Right renal cortex interstitium (tissue), 3 donors: ENCODE results near the gene SLC23A2. TPM values are rescaled to one million over a fixed set of nuclear protein-coding genes. Genes with fewer than 3 reads are reported as not detected.
"Not testable (repeated sequence)": the region's sequence is repeated elsewhere in the genome, so short reads cannot be mapped to it uniquely, and the experiment has no call there.

ENCODE experiments used
- DNase-seq, 3 donors: peaks; one replicate each; pipeline ENCODE4 v3.0.0-alpha.2; 2013; ENCODE audit warnings: low read depth in 3 of 3, low spot score in 2 of 3
- polyA plus RNA-seq, 3 donors: library from polyadenylated mRNA; unstranded; fragments of 120-200 nt; gene quantifications; one replicate each; pipeline ENCODE4 v1.2.1, GENCODE V29; 2013; ENCODE audit not compliant: insufficient read length in 3 of 3

The SLC23A2 gene
- polyA plus RNA-seq: 10 to 100 TPM; 20.5 to 21.0 (median 20.8) TPM

DNA sequence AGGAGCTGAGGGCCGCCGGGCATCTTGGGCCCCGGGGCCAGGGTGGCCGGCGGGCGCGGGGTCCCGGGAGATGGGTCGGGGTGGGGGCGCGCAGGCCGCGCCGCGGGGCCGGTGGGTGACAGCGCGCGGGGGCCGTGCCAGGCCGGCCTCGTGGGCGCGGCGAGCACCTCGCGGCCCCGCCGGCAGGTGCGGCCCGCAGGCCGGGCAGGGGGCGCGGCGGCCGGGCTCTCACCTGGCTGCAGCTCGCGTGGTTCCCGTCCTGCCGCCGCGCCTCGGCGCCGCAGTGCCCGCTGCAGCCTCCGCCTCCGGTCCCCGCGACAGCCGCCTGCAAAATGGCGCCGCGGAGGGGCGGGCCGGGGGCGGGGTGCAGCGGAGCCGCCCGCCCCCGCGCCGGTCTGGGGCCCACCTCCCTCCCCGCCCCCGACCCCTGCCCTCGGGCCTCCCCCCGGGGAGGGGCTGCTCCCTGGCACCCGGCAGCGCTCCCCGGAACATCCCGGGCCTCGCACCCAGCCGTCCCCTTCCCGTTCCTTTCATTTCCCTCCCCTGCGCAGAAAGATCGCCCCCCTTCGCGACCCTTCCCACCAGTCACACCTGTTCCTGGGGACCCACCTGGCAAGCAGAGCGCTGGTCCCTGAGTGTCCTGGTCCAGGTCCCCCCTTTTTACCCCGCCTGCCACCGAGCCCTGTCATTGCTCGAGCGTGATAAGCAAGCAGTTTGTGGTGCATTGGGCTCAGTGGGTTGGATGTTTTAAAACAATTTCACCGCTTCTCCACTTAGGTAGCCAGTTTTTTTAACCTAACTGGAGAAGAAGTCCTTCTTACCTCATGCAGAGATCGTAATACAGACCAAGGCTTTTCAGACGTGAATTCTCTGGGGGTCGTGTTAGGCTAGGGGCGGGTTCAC is at the start of gene SLC23A2:
Gene SLC23A2 (minus strand): TSS at position 337 of the 903 bp plus-strand sequence. CDS start 68,948 bp downstream, outside the sequence.
- no peak for DNase-seq

DNA sequence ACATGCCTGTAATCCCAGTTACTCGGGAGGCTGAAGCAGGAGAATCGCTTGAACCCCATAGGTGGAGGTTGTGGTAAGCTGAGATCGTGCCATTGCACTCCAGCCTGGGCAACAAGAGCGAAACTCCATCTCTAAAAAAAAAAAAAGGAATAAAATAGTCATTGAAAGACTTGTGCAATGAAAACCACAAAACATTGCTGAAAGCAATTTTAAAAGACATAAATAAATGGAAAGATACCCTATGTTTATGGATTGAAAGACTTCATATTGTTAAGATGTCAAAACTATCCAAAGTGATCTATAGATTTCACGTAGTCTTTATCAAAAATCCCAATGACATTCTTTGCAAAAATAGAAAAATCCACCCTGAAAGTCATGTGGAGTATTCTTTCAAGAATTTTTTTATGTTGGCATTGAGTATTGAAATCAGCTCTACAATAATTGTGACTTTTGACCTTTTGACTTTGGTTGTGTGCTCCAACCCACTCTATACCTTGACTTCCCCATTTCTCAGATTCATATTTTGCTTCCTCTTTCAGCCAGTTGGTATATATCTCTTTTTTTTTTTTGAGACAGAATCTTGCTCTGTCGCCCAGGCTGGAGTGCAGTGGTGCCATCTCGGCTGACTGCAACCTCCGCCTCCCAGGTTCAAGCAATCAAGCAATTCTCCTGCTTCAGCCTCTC is 45.5 kb upstream of the SLC23A2 start:
- DNase-seq: no peak

DNA sequence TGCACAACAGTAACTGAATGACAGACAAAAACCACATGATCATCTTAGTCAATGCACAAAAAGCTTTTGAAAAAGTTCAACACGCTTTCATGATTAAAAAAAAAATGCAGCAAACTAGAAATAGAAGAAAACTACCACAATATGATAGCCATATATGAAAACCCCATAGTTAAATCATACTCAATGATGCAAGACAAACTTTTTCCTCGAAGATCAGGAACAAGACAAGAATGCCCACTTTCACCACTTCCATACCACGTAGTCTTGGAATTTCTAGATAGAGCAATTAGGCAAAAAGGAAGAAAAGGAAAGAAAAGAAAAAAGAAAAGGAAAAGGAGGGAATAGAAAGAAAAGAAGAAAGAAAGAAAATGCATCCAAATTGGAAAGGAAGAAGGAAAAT is 44.6 kb upstream of the SLC23A2 start:
- no peak for DNase-seq

DNA sequence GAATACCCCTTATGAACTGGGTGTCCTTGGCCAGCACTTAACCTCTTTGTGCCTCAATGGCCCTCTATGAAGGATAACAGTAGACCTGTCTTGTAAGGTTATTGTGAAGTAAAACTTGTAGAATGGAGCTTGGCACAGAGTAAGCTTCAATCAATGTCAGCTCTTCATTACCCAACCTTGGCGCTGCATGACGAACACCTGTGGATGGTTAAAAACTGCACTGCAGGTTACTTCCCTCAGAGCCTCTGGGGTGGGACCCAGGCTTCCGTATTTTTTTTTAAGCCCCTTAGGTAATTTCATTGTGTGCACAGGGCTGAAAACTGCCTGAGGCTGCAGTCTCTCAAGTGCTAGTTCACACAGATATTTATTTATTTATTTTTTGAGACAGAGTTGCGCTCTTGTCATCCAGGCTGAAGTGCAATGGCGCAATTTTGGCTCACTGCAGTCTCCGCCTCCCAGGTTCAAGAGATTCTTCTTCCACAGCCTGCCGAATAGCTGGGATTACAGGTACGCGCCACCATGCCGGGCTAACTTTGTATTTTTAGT is 42.8 kb upstream of the SLC23A2 start:
- no peak for DNase-seq

DNA sequence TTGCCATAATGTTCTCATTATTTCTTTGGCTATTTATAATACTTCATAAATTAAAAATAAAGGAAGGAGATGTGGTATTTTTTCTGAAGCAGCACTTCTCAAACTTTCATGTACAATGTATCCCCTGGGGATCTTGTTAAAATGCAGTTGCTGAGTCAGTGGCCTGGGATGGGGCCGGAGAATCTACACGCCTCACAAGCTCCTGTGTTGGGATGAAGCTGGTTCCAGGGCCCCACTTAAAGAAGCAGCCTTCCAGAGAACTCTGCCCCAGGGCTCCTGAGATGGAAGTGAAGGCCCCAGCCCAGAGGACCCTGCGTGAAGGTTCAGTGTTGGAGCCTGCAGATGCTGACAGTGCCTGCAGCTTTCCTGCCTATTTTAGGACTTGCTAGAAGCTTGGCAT is 40.1 kb upstream of the SLC23A2 start:
- no peak for DNase-seq

DNA sequence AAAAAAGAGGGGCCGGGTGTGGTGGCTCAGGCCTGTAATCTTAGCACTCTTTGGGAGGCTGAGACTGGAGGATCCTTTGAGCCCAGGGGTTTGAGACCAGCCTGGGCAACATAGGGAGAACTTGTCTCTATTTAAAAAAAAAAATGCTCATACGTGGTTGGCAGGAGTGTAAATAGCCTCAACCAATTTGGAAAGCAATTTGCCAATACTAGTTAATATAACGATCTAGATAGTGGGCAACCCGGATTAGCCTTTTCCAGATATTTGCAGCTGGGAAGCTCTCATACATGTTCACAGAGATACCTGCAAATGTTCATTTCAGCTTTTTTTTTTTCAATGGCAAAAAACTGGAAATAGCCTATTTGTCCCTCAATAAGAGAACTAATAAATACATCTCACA is 39.0 kb upstream of the SLC23A2 start:
- no peak for DNase-seq

DNA sequence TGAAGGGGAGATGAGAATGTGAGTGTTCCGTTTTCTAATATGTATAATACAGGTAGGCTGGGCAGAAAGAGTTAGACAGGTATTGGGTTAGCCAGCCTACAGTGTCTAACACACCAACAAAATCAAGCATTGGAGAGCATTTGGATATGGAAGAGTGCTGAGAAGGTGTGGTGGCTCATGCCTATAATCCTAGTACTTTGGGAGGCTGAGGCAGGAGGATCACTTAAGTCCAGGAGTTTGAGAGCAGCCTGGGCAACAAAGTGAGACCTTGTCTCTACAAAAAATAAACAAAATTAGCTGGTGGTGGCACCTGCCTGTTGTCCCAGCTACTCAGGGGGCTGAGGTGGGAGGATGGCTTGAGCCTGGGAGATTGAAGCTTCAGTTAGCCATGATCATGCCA is 38.6 kb upstream of the SLC23A2 start:
- no peak for DNase-seq

DNA sequence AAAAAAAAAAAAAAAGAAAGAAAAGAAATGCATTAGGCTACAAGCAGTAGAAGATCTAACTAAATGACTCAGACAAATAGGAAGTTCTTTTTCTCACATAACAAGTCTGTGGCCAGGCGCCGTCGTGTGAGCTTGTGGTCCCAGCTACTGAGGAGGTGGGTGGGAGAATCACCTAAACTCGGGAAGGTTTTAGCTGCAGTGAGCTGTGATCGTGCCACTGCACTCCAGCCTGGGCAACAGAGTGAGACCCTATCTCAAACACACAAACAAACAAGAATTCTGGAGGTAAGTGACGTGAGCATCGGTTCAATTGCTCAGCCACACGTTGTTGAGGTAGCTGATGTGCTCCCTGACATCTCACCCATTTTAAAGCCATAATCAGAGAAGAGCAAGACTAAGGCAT is 37.9 kb upstream of the SLC23A2 start:
- no peak for DNase-seq

DNA sequence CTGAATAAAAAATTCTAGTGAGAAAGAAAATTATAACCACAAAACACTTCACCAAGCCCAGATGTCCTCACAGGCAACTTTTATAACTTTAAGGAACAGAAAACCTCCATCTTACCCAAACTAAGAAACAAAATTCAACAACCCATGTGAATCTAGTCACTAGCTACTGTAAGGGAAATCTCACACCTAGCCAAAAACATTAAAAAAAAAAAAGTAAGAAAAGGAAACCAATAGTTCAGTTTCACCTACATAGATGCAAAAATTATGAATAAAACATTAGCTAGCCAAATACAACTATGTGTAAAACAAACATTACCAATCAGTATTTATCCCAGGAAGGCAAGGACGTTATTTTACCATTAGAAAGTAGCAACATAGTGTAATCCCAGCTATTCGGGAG is 35.5 kb upstream of the SLC23A2 start:
- DNase-seq: no peak

DNA sequence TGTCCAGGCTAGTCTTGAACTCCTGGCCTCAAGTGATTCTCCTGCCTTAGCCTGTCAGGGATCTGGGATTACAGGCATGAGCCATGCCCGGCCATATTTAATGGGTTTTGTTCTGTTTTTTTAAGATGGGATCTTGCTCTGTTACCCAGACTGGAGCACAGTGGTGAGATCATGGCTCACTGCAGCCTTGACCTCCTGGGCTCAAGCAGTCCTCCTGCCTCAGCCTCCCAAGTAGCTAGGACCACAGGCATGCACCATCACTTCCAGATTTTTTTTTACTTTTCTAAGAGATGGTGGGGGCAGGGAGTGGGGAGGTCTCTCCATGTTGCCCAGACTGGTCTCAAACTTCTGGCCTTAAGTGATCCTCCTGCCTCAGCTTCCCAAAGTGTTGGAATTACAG is 34.2 kb upstream of the SLC23A2 start:
- DNase-seq: not testable (repeated sequence)

DNA sequence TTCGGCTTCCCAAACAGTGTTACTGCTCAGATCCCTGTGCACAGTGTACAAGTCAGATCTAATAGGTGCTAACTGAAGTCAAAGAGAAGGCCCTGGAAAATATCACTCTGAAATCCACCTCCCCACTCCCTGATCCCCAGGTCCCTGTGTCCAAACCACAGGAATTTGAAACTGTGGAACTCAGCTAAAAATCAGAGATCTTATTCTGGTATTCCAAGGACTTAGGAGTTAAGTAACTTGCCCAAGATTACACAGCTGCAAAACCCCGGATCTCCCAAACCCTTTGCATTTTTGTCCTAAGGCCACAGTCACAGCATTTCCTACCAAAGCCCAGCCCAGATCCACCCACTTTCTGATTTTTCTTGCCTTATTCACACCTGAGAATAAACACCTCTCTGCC is 32.3 kb upstream of the SLC23A2 start:
- DNase-seq: no peak

DNA sequence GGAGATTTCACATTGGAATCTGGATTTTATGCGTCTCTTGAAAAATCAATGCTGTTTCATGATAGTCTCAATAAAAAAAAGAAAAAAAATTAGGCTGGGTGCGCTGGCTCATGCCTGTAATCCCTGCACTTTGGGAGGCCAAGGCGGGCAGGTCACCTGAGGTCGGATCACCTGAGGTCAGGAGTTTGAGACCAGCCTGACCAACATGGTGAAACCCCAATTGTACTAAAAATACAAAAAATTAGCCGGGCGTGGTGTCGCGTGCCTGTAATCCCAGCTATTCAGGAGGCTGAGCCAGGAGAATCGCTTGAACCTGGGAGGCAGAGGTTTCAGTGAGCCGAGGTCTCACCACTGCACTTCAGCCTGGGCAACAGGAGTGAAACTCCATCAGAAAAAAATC is 30.4 kb upstream of the SLC23A2 start:
- not testable (repeated sequence) for DNase-seq

DNA sequence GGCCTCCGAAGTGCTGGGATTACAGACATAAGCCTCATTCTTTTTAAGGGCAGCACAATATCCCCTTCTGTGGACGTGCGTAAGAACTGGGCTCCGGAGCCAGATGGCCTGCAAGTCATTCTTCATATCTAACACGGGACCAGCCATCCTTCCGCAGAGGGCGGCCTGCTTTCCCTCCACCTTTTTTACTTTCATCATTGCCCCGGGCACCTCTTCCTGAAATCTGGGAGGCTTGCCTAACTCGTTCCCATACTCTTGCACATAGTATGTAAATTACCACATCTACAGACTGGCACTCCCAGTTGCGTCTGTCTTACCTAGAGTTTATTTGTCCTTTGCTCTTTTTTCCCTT is 29.9 kb upstream of the SLC23A2 start:
- no peak for DNase-seq

DNA sequence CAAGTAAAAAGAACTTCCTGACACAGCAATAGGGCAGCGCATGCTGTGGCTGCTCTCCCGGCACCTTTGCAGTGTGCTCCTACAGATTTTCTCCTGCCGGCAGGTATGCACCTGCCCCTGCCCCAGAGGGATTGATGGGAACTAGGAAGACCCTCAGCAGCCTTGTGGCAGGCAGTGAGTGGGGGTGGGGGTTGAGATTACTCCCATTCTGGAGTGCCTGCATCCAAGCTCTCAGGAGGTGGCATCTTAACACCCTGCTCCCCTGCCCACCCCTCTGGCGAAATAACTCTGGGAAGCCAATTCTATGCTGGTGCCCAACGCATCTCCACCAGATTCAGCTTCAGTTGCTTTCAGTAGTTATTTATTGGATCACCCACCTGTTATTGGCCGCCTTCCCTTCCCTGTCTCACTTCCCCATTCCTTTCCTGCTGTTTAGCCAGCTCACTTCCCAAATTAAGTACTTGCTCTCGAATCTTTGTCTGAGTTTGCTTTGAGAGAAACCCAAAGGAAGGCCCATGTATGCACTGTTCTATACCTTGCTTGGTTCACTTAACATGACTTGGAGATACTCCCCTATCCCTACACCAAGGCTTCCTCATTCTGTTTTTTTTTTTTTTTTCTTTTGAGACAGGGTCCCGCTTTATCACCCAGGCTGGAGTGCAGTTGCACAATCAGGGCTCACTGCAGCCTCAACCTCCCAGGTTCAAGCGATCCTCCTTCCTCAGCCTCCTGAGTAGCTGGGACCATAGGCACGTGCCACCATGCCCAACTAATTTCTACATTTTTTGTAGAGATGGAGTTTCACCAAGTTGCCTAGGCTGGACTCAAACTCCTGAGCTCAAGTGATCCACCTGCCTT is 29.3 kb upstream of the SLC23A2 start:
- DNase-seq: no peak

DNA sequence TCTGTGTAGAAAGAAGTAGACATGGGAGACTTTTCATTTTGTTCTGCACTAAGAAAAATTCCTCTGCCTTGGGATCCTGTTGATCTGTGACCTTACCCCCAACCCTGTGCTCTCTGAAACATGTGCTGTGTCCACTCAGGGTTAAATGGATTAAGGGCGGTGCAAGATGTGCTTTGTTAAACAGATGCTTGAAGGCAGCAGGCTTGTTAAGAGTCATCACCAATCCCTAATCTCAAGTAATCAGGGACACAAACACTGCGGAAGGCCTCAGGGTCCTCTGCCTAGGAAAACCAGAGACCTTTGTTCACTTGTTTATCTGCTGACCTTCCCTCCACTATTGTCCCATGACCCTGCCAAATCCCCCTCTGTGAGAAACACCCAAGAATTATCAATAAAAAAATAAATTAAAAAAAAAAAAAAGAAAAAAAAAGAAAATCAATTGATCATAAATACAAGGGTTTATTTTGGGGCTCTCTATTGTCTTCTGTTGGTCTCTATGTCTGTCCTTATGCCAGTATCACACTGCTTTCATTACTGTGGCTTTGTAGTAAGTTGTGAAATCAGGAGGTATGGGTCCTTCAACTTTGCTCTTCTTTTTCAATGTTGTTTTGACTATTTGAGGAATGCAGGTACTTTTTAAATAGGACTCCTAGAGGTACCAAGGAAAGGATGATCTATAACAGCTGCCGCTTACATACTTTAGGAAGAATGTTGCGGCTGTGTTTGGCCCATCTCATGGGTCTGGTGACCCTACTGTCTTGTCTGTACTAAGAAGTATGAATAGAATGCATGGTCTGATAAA is 27.1 kb upstream of the SLC23A2 start:
- DNase-seq: not testable (repeated sequence)

DNA sequence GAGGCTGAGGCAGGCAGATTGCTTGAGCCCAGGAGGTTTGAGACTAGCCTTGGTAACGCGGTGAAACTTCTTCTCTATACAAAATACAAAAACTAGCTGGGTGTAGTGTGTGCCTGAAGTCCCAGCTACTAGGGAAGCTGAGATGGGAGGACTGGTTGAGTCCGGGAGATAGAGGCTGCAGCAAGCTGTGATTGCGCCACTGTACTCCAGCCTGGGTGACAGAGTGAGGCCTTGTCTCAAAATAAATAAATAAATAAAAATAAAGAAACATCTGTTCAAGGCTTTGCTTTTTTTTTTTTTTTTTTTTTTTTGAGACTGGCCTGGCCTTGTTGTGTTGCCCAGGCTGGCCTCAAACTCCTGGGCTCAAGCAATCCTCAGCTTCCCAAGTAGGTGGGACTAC is 23.7 kb upstream of the SLC23A2 start:
- DNase-seq: no peak

DNA sequence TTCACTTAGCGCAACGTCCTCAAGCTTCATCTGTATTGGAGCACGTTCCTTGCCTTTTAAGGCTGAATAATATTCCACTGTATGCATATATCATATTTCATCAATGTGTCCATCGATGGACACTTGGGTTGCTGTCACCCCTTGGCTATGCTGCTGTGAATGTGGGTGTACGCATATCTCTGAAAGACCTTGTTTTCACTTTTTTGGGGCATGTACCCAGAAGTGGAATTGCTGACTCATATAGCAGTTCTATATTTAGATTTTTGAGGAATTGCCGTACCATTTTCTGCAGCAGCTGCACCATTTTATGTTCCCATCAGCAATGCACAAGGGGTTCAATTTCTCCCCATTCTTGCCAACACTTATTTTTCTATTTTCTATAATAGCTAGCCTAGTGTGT is 22.8 kb upstream of the SLC23A2 start:
- no peak for DNase-seq

DNA sequence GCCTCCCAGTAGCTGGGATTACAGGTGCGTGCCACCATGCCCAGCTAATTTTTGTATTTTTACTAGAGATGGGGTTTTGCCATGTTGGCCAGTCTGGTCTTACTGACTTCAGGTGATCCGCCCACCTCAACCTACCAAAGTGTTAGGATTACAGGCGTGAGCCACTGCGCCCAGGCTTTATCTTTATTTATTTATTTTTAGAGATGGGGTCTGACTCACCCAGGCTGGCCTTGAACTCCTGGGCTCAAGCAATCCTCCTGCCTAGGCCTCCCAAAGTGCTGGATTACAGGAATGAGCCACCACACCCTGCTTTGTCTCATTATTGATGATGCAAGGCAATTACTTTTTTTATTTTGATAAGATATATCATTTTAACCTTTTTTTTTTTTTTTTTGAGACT is 21.9 kb upstream of the SLC23A2 start:
- not testable (repeated sequence) for DNase-seq

DNA sequence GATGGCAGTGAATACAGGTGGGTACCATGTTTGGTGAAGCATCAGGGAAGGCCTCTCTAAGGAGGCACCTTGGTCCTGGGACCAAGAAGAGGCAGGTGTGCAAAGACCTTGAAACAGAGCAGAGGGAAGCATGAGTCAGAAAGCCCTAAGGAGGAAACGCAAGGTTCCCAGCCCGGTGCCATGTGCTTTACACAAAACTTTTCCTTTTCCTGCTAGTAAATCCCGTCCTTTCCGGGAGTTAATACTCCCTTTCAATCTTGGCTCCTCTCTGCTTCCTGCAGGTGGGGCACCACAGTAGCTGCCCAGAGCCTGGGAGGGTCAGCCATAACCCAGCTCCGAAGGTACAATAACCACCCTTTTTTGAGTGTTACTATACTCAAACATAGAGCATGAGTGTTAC is 19.4 kb upstream of the SLC23A2 start:
- DNase-seq: no peak
